SU-DHL-6 (cell line): ENCODE measurements around the gene KRTAP2-1.

ENCODE experiments used
- CTCF ChIP-seq: fragments of 200-600 bp; sonication (generic); IDR thresholded peaks from one replicate; pipeline ENCODE4 v1.5.1; 2017; ENCODE audit warnings: antibody characterized with exemption, mild to moderate bottlenecking, low read length, moderate library complexity; ENCODE audit not compliant: insufficient read depth, poor library complexity, severe bottlenecking
- EZH2phosphoT487 ChIP-seq: fragments of 200-600 bp; sonication (generic), shearing (Covaris generic); conservative IDR thresholded peaks from 2 replicates; pipeline ENCODE4 v1.6.1; 2018; ENCODE audit warnings: mild to moderate bottlenecking, antibody characterized with exemption, low read length, moderate library complexity, mixed read lengths

- TF ChIP-seq CTCF (no peak), EZH2phosphoT487 (no peak)
These were observed 48.9 kb upstream of the KRTAP2-1 start for GRCh38 chr17:41096055-41096454.
